HCT116 (cell line): Measurements from ENCODE around the gene RPL27. TPM values are rescaled to one million over a fixed set of nuclear protein-coding genes. Genes with fewer than 3 reads are reported as not detected.

Source experiments
- ATAC-seq: fragments of 200-7000 bp; cut with Tn5 transposase; 2 replicates; pipeline ENCODE4 v1.9.1; 2020; ENCODE audit warnings: mild to moderate bottlenecking, moderate library complexity
- BruUV-seq: library from RNA; stranded (reverse); fragments of 400-500 nt; replicated peaks from 2 replicates; lab custom pipeline; 2021; lab: Mats Ljungman, UMichigan
- CTCF ChIA-PET: fragments of 300-600 bp; sonication (Branson Sonifier 250); formaldehyde crosslinking; loops from one replicate; lab custom pipeline; 2021; ENCODE audit warnings: antibody characterized with exemption; lab: Charles Lee
- POLR2A ChIA-PET: fragments of 300-600, 350-600 bp; sonication (Branson Sonifier 250); formaldehyde crosslinking; loops from one replicate; lab custom pipeline; 2021; ENCODE audit warnings: antibody characterized with exemption; lab: Charles Lee
- RAD21 ChIA-PET, 2 experiments: fragments of 300-600 bp; sonication (Branson Sonifier 250); formaldehyde crosslinking; loops; one replicate each; lab custom pipeline; 2023; ENCODE audit warnings: low total read pairs in 2 of 2; ENCODE audit not compliant: uncharacterized antibody in 2 of 2, unreplicated experiment in 2 of 2, low non-redundant PET in 1 of 2; lab: Charles Lee
- DNase-seq: peaks from one replicate; pipeline ENCODE4 v3.0.0-alpha.2; 2010; ENCODE audit warnings: low read depth, low spot score
- H2AFZ ChIP-seq: fragments of 200-600 bp; shearing (Covaris generic), sonication (generic); 2 replicates; pipeline ENCODE4 v1.6.1; 2017; ENCODE audit warnings: low read depth, mixed run types, mixed read lengths, antibody characterized with exemption, low read length; ENCODE audit not compliant: poor library complexity, severe bottlenecking
- H3K27ac ChIP-seq: 2 replicates; pipeline ENCODE4 v1.5.1; 2012; ENCODE audit warnings: low read depth, low read length
- H3K27me3 ChIP-seq: fragments of 200-600 bp; sonication (generic); 2 replicates; pipeline ENCODE4 v1.6.1; 2016; ENCODE audit warnings: mixed run types, low read length, mixed read lengths; ENCODE audit not compliant: insufficient read depth
- H3K36me3 ChIP-seq, 2 experiments: fragments of 200-500 bp in 1 of 2; fragments of 200-600 bp in 1 of 2; sonication (Bioruptor generic) in 1 of 2; sonication (generic) in 1 of 2; 2 replicates each; pipeline versions ENCODE4 v1.5.1 to v1.6.1; 2014 to 2016; ENCODE audit warnings: low read length in 2 of 2, inconsistent platforms in 1 of 2, mixed read lengths in 1 of 2, mixed run types in 1 of 2; ENCODE audit not compliant: insufficient read depth in 2 of 2, control insufficient read depth in 1 of 2
- H3K4me1 ChIP-seq, 2 experiments: fragments of 200-600 bp in 1 of 2; sonication (generic) in 1 of 2; 2 replicates each; pipeline versions ENCODE4 v1.5.1 to v1.6.1; 2012 to 2017; ENCODE audit warnings: low read length in 2 of 2, inconsistent platforms in 1 of 2, mild to moderate bottlenecking in 1 of 2, mixed read lengths in 1 of 2, mixed run types in 1 of 2, moderate library complexity in 1 of 2; ENCODE audit not compliant: insufficient read depth in 2 of 2, control insufficient read depth in 1 of 2
- H3K4me2 ChIP-seq: fragments of 200-600 bp; sonication (generic); 2 replicates; pipeline ENCODE4 v1.6.1; 2017; ENCODE audit warnings: mixed run types, low read length, mixed read lengths
- H3K4me3 ChIP-seq, 2 experiments: fragments of 200-600 bp in 1 of 2; sonication (generic) in 1 of 2; replicated peaks in 1 of 2; 2 replicates each; pipeline ENCODE4 v1.5.1; 2011 to 2016; ENCODE audit warnings: low read length in 2 of 2, control low read depth in 1 of 2, low read depth in 1 of 2, mild to moderate bottlenecking in 1 of 2, mixed read lengths in 1 of 2, mixed run types in 1 of 2
- H3K79me2 ChIP-seq: fragments of 200-600 bp; sonication (generic); 2 replicates; pipeline ENCODE4 v1.6.1; 2017; ENCODE audit warnings: mild to moderate bottlenecking, mixed run types, low read length, moderate library complexity, mixed read lengths; ENCODE audit not compliant: insufficient read depth
- H3K9ac ChIP-seq: fragments of 200-600 bp; sonication (generic); 2 replicates; pipeline ENCODE4 v1.6.1; 2016; ENCODE audit warnings: low read length, mixed read lengths
- H3K9me2 ChIP-seq: fragments of 200-600 bp; sonication (generic), shearing (Covaris generic); 2 replicates; pipeline ENCODE4 v1.6.1; 2017; ENCODE audit warnings: mixed run types, mild to moderate bottlenecking, moderate library complexity; ENCODE audit not compliant: insufficient read depth
- H3K9me3 ChIP-seq, 2 experiments: fragments of 200-500 bp in 1 of 2; fragments of 200-600 bp in 1 of 2; sonication (Bioruptor generic) in 1 of 2; sonication (generic) in 1 of 2; 2 replicates each; pipeline ENCODE4 v1.6.1; 2014 to 2017; ENCODE audit warnings: low read length in 2 of 2, mixed read lengths in 2 of 2, inconsistent platforms in 1 of 2, low read depth in 1 of 2, mild to moderate bottlenecking in 1 of 2, mixed run types in 1 of 2, moderate library complexity in 1 of 2; ENCODE audit not compliant: control insufficient read depth in 1 of 2, insufficient read depth in 1 of 2
- H4K20me1 ChIP-seq: fragments of 200-600 bp; sonication (generic), shearing (Covaris generic); 2 replicates; pipeline ENCODE4 v1.6.1; 2017; ENCODE audit warnings: mixed run types, mild to moderate bottlenecking, moderate library complexity; ENCODE audit not compliant: insufficient read depth
- CBX3 ChIP-seq: IDR thresholded peaks from 2 replicates; pipeline ENCODE4 v1.6.1; 2012; ENCODE audit warnings: low read depth
- CEBPB ChIP-seq: IDR thresholded peaks from 2 replicates; pipeline ENCODE4 v1.6.1; 2012; ENCODE audit warnings: low read depth
- EGR1 ChIP-seq: IDR thresholded peaks from 2 replicates; pipeline ENCODE4 v1.6.1; 2012; ENCODE audit warnings: low read depth
- EZH2 ChIP-seq: fragments of 200-600 bp; sonication (generic); IDR thresholded peaks from 2 replicates; pipeline ENCODE4 v1.6.1; 2017; ENCODE audit warnings: antibody characterized with exemption, mixed run types
- EZH2phosphoT487 ChIP-seq: fragments of 200-600 bp; IDR thresholded peaks from 2 replicates; pipeline ENCODE4 v1.6.1; 2018; ENCODE audit warnings: antibody characterized with exemption, borderline replicate concordance
- FOSL1 ChIP-seq: IDR thresholded peaks from 2 replicates; pipeline ENCODE4 v1.6.1; 2012; ENCODE audit warnings: low read depth
- JUND ChIP-seq: IDR thresholded peaks from 2 replicates; pipeline ENCODE4 v1.6.1; 2012
- MAX ChIP-seq: IDR thresholded peaks from 2 replicates; pipeline ENCODE4 v1.6.1; 2012
- POLR2A ChIP-seq: IDR thresholded peaks from 2 replicates; pipeline ENCODE4 v1.7.0; 2011; ENCODE audit warnings: borderline replicate concordance; ENCODE audit not compliant: insufficient read depth, insufficient read length; ENCODE audit errors: extremely low read depth
- POLR2AphosphoS5 ChIP-seq: IDR thresholded peaks from 2 replicates; pipeline ENCODE4 v1.6.1; 2011; ENCODE audit warnings: mild to moderate bottlenecking, low read depth, low read length, moderate library complexity
- RAD21 ChIP-seq: IDR thresholded peaks from 2 replicates; pipeline ENCODE4 v1.6.1; 2012; ENCODE audit warnings: low read depth, mild to moderate bottlenecking
- SIN3A ChIP-seq: IDR thresholded peaks from 2 replicates; pipeline ENCODE4 v1.6.1; 2012; ENCODE audit warnings: low read depth
- SP1 ChIP-seq: IDR thresholded peaks from 2 replicates; pipeline ENCODE4 v1.6.1; 2012; ENCODE audit warnings: low read depth
- SRF ChIP-seq: IDR thresholded peaks from 2 replicates; pipeline ENCODE4 v1.6.1; 2012; ENCODE audit warnings: low read depth
- TCF7L2 ChIP-seq: IDR thresholded peaks from 2 replicates; pipeline ENCODE4 v1.7.0; 2011; ENCODE audit warnings: borderline replicate concordance, inconsistent platforms; ENCODE audit not compliant: insufficient read depth, insufficient read length; ENCODE audit errors: extremely low read depth
- YY1 ChIP-seq: IDR thresholded peaks from 2 replicates; pipeline ENCODE4 v1.6.1; 2011; ENCODE audit warnings: low read length, low read depth, moderate library complexity, mild to moderate bottlenecking; ENCODE audit not compliant: insufficient replicate concordance; ENCODE audit errors: extremely low read depth
- ZFX ChIP-seq: fragments of 450-650 bp; IDR thresholded peaks from 2 replicates; pipeline ENCODE4 v1.6.1; 2017
- ZNF274 ChIP-seq: fragments of 200-500 bp; sonication (Bioruptor generic); IDR thresholded peaks from 2 replicates; pipeline ENCODE4 v1.6.1; 2014; ENCODE audit warnings: mild to moderate bottlenecking, low read depth, low read length, inconsistent platforms
- intact Hi-C: fragments of 100-400 bp; cut with micrococcal nuclease; formaldehyde crosslinking; loops from 2 replicates; pipeline ENCODE4 v1.10.0; 2022
- total RNA-seq: library from RNA; stranded (reverse); gene quantifications from one replicate; pipeline ENCODE4 v1.2.1, GENCODE V29; 2021; ENCODE audit not compliant: unreplicated experiment
- TF ChIP-seq, protein P1 (sequence below): IDR thresholded peaks from 2 replicates; pipeline ENCODE4 v1.6.1; 2012; ENCODE audit warnings: low read depth
- TF ChIP-seq, protein P2 (sequence below): IDR thresholded peaks from 2 replicates; pipeline ENCODE4 v1.6.1; 2012
- TF ChIP-seq, protein P3 (sequence below): IDR thresholded peaks from 2 replicates; pipeline ENCODE4 v1.6.1; 2011; ENCODE audit warnings: mild to moderate bottlenecking, low read length, moderate library complexity; ENCODE audit not compliant: insufficient replicate concordance; ENCODE audit errors: extremely low read depth

Gene RPL27
- total RNA-seq, 1 experiment from 2014 or later, result 1,295 TPM

DNA sequence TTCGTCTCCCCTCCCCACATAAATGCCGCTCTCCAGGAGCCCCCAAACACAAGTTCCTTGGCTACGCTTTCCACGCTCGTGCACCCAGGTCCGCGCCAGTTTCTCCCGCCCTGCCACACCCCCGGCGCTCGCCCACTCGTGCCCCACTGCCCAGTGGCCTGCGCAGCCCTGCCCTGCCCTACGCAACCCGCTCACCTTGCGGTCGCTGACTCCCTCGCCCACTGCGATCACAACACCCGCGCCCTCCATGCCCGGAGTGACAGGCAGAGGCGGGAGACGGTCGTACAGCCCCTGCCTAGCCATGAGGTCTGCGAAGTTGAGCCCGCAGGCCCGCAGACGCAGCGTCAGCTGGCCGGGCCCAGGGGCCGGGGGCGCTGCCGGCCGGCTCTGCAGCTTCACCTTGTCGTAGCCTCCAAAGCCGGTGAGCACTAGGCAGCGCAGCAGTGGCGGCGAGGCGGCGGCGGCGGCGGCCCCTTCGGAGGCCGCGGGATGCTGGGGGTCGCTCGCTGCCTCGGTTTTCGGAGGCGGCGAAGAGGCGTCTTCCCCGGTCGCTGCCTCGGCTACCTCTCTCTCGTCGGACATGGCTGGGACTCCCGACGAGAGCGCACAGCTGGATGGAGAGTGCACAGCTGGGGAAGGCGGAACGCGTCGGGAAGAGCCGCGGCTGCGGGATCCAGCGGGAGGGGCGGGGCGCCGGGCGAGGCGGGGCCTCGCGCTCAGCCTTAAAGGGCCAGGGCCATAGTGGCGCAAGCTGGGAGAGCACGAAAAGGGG lies 23.7 kb downstream of the RPL27 start, which contains the start of gene VAT1:
TSS of gene VAT1 (minus strand) at position 645 of the 772 bp plus-strand sequence. CDS start at position 582, 63 bp downstream.
- H3K9ac ChIP-seq, result peak within 1 kb of the TSS; percentile 95
- RAD21 ChIA-PET, result no interaction called here
- peaks cover 0 to 6% of the 10 kb centered on the region in 2 experiments; a peak in 3 of 4 replicates for H3K36me3 ChIP-seq
- peaks cover 8% of the 10 kb centered on the region; the same call in 1 of the 2 replicates for H3K79me2 ChIP-seq
- H3K4me1 ChIP-seq, result peaks cover 9 to 42% of the 10 kb centered on the region in 2 experiments; a peak in 3 of 4 replicates
- peak within 1 kb of the TSS; percentile 78 for H2AFZ ChIP-seq
- ATAC-seq, result peak; percentile 71
- H3K27ac ChIP-seq, result peak within 1 kb of the TSS; percentile 88
- H3K4me2 ChIP-seq, result peak within 1 kb of the TSS; percentile 99
- H3K27me3 ChIP-seq, result no peaks in the 10 kb centered on the region
- H3K9me3 ChIP-seq, result no peaks in the 10 kb centered on the region
- H3K9me2 ChIP-seq, result no peaks in the 10 kb centered on the region
- peak; percentile 46 for DNase-seq
- intact Hi-C loops, result loop anchor here (2.0 to 5.0 kb wide), 2 partner anchors 149 to 365 kb away; partner anchors contain the start of gene NBR1
- CTCF ChIA-PET, result no interaction called here
- H3K4me3 ChIP-seq, result peak within 1 kb of the TSS; percentile 92 to 99
- H4K20me1 ChIP-seq, result no peaks in the 10 kb centered on the region
- POLR2A ChIA-PET, result interaction anchor here (0.5 to 3.9 kb wide), 7 partner anchors 16 to 366 kb away, joined by 3 to 21 read pairs (median 4); partner anchors contain the start of genes IFI35 and RPL27
- no TSS peak for BruUV-seq
- TF ChIP-seq EZH2phosphoT487 (no peak), CBX3 (no peak), SIN3A (peak; percentile 79), JUND (no peak), FOSL1 (no peak), MAX (peak; percentile 61), ZNF274 (no peak), YY1 (no peak), TCF7L2 (no peak), POLR2A (no peak), SP1 (peak; percentile 31; the same call in 1 of the 2 replicates), SRF (no peak), POLR2AphosphoS5 (peak; percentile 78), RAD21 (no peak), ZFX (no peak), CEBPB (no peak), EZH2 (no peak), EGR1 (no peak; the same call in 1 of the 2 replicates)
- TF ChIP-seq, protein P1, sequence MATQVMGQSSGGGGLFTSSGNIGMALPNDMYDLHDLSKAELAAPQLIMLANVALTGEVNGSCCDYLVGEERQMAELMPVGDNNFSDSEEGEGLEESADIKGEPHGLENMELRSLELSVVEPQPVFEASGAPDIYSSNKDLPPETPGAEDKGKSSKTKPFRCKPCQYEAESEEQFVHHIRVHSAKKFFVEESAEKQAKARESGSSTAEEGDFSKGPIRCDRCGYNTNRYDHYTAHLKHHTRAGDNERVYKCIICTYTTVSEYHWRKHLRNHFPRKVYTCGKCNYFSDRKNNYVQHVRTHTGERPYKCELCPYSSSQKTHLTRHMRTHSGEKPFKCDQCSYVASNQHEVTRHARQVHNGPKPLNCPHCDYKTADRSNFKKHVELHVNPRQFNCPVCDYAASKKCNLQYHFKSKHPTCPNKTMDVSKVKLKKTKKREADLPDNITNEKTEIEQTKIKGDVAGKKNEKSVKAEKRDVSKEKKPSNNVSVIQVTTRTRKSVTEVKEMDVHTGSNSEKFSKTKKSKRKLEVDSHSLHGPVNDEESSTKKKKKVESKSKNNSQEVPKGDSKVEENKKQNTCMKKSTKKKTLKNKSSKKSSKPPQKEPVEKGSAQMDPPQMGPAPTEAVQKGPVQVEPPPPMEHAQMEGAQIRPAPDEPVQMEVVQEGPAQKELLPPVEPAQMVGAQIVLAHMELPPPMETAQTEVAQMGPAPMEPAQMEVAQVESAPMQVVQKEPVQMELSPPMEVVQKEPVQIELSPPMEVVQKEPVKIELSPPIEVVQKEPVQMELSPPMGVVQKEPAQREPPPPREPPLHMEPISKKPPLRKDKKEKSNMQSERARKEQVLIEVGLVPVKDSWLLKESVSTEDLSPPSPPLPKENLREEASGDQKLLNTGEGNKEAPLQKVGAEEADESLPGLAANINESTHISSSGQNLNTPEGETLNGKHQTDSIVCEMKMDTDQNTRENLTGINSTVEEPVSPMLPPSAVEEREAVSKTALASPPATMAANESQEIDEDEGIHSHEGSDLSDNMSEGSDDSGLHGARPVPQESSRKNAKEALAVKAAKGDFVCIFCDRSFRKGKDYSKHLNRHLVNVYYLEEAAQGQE, result no peak
- TF ChIP-seq, protein P2, sequence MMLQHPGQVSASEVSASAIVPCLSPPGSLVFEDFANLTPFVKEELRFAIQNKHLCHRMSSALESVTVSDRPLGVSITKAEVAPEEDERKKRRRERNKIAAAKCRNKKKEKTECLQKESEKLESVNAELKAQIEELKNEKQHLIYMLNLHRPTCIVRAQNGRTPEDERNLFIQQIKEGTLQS, result no peak
- TF ChIP-seq, protein P3, sequence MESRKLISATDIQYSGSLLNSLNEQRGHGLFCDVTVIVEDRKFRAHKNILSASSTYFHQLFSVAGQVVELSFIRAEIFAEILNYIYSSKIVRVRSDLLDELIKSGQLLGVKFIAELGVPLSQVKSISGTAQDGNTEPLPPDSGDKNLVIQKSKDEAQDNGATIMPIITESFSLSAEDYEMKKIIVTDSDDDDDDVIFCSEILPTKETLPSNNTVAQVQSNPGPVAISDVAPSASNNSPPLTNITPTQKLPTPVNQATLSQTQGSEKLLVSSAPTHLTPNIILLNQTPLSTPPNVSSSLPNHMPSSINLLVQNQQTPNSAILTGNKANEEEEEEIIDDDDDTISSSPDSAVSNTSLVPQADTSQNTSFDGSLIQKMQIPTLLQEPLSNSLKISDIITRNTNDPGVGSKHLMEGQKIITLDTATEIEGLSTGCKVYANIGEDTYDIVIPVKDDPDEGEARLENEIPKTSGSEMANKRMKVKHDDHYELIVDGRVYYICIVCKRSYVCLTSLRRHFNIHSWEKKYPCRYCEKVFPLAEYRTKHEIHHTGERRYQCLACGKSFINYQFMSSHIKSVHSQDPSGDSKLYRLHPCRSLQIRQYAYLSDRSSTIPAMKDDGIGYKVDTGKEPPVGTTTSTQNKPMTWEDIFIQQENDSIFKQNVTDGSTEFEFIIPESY, result no peak
